DOHH2 (cell line): ENCODE results near the gene ABCA2.

Experiments
- CTCF ChIP-seq: fragments of 200-600 bp; sonication (generic); IDR thresholded peaks from one replicate; pipeline ENCODE4 v1.5.1; 2014; ENCODE audit warnings: antibody characterized with exemption, mild to moderate bottlenecking, low read depth, low read length; ENCODE audit not compliant: poor library complexity, severe bottlenecking
- EZH2phosphoT487 ChIP-seq: fragments of 200-600 bp; sonication (generic); IDR thresholded peaks from 2 replicates; pipeline ENCODE4 v1.6.1; 2017; ENCODE audit warnings: borderline replicate concordance, mild to moderate bottlenecking, antibody characterized with exemption, low read length, moderate library complexity, mixed read lengths

- TF ChIP-seq CTCF: no peak
- TF ChIP-seq EZH2phosphoT487: no peak
These were observed 19.7 kb downstream of the ABCA2 start for GRCh38 chr9:137008312-137008711.
